CD4-positive, alpha-beta T cell (primary cell): ENCODE data around the gene TMED3. TPM values are rescaled to one million over a fixed set of nuclear protein-coding genes. Genes with fewer than 3 reads are reported as not detected.
A peak's percentile ranks its signal among the peaks of the same experiment; 100 is the strongest.

Source experiments
- ATAC-seq: fragments of 200-7000 bp; cut with Tn5 transposase; one replicate; pipeline ENCODE4 v1.10.0; 2022; ENCODE audit warnings: mild to moderate bottlenecking; ENCODE audit not compliant: poor library complexity
- CTCF ChIA-PET: fragments of 350-600 bp; sonication (Branson Sonifier 250); formaldehyde crosslinking; loops from one replicate; lab custom pipeline; 2021; ENCODE audit warnings: antibody characterized with exemption, inconsistent platforms; lab: Charles Lee
- POLR2A ChIA-PET: fragments of 350-600 bp; sonication (Branson Sonifier 250); formaldehyde crosslinking; loops from one replicate; lab custom pipeline; 2021; ENCODE audit warnings: antibody characterized with exemption, inconsistent platforms; lab: Charles Lee
- DNase-seq, 14 experiments: peaks; one replicate each; pipeline ENCODE4 v3.0.0-alpha.2; 2013 to 2020; ENCODE audit warnings: mixed read lengths in 2 of 14
- H3K27ac ChIP-seq, 2 donors: one replicate each; pipeline versions ENCODE4 v1.5.1 to v1.7.0; 2013; ENCODE audit warnings: low read length in 2 of 2, low read depth in 1 of 2, mild to moderate bottlenecking in 1 of 2
- H3K27me3 ChIP-seq, 2 experiments: 1 replicate in 1 of 2; 2 replicates in 1 of 2; pipeline versions ENCODE4 v1.6.1 to v1.7.0; 2013; ENCODE audit warnings: low read length in 2 of 2, control low read depth in 1 of 2, mild to moderate bottlenecking in 1 of 2, moderate library complexity in 1 of 2; ENCODE audit not compliant: insufficient read depth in 2 of 2, control insufficient read depth in 1 of 2
- H3K36me3 ChIP-seq: one replicate; pipeline ENCODE4 v1.6.1; 2013; ENCODE audit warnings: low read length, control low read depth; ENCODE audit not compliant: insufficient read depth
- H3K4me1 ChIP-seq: one replicate; pipeline ENCODE4 v1.6.1; 2013; ENCODE audit warnings: low read length, control low read depth; ENCODE audit not compliant: insufficient read depth
- H3K4me3 ChIP-seq: one replicate; pipeline ENCODE4 v1.5.1; 2013; ENCODE audit warnings: mild to moderate bottlenecking, low read length, moderate library complexity
- H3K9me3 ChIP-seq, 2 experiments: 1 replicate in 1 of 2; 2 replicates in 1 of 2; pipeline versions ENCODE4 v1.6.1 to v1.7.0; 2013; ENCODE audit warnings: low read length in 2 of 2, mild to moderate bottlenecking in 2 of 2, control low read depth in 1 of 2, moderate library complexity in 1 of 2; ENCODE audit not compliant: control insufficient read depth in 1 of 2, insufficient read depth in 1 of 2
- H3K27ac Mint-ChIP-seq: one replicate; pipeline ENCODE4 v1.8.0; 2020; ENCODE audit warnings: mixed read lengths
- H3K27me3 Mint-ChIP-seq: one replicate; pipeline ENCODE4 v1.8.0; 2021; ENCODE audit warnings: mixed read lengths
- H3K36me3 Mint-ChIP-seq: one replicate; pipeline ENCODE4 v1.8.0; 2021; ENCODE audit warnings: low read depth, mixed read lengths
- H3K4me1 Mint-ChIP-seq: one replicate; pipeline ENCODE4 v1.8.0; 2021; ENCODE audit warnings: low read depth, mixed read lengths
- H3K4me3 Mint-ChIP-seq: one replicate; pipeline ENCODE4 v1.8.0; 2020; ENCODE audit warnings: mild to moderate bottlenecking, mixed read lengths
- H3K9me3 Mint-ChIP-seq: one replicate; pipeline ENCODE4 v1.8.0; 2020; ENCODE audit warnings: mixed read lengths
- intact Hi-C, 2 experiments: fragments of 100-400 bp; cut with DNase I in 1 of 2; cut with micrococcal nuclease in 1 of 2; formaldehyde crosslinking; loops; one replicate each; pipeline versions ENCODE4 v1.15.1 to v1.9.0; 2023 to 2025; cut with DNase I, micrococcal nuclease
- polyA plus RNA-seq, 2 donors: library from polyadenylated mRNA; unstranded; fragments of 120-200 nt; gene quantifications; one replicate each; pipeline ENCODE4 v1.2.1, GENCODE V29; 2013
- total RNA-seq, 174 experiments: library from RNA in 2 of 174; stranded (reverse) in 2 of 174; gene quantifications; one replicate each; pipeline ENCODE4 v1.2.3 and lab custom pipeline; 2021 to 2026
- TF ChIP-seq, protein P1 (sequence below): fragments of 200-600 bp; IDR thresholded peaks from one replicate; pipeline ENCODE4 v1.8.0; 2022; ENCODE audit warnings: antibody characterized with exemption, mild to moderate bottlenecking

Gene TMED3
- total RNA-seq (10 to 100 TPM; 12.2 to 12.7 TPM), total RNA-seq (lab: John Stamatoyannopoulos, UW) (10.9 to 90.4 (median 29.0) reads per million in 172 experiments)
- polyA plus RNA-seq (2013, experiment 1 of 2) = 35.4 TPM
- 32.3 TPM for polyA plus RNA-seq (2013, experiment 2 of 2)

DNA sequence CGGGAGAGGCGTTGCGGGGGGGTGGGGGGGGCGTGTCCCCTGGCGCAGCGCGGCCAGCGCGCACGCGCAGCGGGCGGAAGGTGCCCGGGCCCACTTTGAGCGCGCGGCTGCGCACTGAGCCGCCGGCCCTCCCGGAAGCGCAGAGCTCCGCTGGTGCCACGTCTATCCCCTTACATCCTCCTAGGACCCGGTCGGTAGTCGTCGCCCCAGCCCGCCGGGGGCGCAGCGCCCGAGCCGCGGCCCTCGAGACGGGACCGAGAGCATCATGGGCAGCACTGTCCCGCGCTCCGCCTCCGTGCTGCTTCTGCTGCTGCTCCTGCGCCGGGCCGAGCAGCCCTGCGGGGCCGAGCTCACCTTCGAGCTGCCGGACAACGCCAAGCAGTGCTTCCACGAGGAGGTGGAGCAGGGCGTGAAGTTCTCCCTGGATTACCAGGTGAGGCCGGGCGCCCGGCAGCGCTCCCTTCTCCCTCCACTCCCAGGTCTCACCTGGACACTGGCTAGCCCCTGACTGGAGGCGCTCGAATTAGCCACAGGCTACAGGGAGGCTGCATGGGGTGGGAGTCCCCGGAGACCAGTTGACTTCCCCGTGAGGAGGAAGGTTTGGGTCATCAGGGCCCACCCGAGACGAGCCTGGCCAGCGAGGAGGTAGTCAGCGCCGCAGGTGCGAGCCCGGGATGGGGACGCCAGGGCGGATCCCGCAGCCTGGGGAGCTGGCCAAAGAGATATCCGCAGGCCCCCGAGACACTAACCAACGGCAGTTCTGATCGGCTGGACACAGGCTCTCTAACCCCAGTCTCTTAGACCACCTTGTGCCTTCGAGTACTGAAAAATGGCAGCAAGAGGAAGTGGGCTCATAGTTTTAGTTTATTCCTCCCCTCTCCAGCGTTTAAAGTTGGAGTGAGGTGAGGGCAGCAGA, at the start of gene TMED3:
TSS of gene TMED3 (plus strand) at position 128 of the 916 bp plus-strand sequence. CDS start at position 266, 138 bp downstream.
- H3K9me3 Mint-ChIP-seq = no peaks in the 10 kb centered on the region
- ChIA-PET POLR2A (interaction anchor here (0.5 to 1.2 kb wide), 3 partner anchors 10 to 542 kb away, joined by 3 to 4 read pairs (median 4); no protein-coding TSS in a partner anchor), CTCF (no interaction called here)
- ATAC-seq = peak; percentile 92
- TF ChIP-seq, protein P1, sequence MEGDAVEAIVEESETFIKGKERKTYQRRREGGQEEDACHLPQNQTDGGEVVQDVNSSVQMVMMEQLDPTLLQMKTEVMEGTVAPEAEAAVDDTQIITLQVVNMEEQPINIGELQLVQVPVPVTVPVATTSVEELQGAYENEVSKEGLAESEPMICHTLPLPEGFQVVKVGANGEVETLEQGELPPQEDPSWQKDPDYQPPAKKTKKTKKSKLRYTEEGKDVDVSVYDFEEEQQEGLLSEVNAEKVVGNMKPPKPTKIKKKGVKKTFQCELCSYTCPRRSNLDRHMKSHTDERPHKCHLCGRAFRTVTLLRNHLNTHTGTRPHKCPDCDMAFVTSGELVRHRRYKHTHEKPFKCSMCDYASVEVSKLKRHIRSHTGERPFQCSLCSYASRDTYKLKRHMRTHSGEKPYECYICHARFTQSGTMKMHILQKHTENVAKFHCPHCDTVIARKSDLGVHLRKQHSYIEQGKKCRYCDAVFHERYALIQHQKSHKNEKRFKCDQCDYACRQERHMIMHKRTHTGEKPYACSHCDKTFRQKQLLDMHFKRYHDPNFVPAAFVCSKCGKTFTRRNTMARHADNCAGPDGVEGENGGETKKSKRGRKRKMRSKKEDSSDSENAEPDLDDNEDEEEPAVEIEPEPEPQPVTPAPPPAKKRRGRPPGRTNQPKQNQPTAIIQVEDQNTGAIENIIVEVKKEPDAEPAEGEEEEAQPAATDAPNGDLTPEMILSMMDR = peak; percentile 24
- intact Hi-C loops = loop anchor here in 1 of 2 experiments (5.0 kb wide), 1 partner anchor 841 kb away; the partner anchor contains the start of gene FAH
- Histone ChIP-seq H3K27me3 (peaks cover 0 to 3% of the 10 kb centered on the region in 2 experiments), H3K36me3 (peaks cover 29% of the 10 kb centered on the region), H3K9me3 (no peaks in the 10 kb centered on the region), H3K4me3 (peak within 1 kb of the TSS; percentile 95), H3K27ac (no peak within 1 kb of the TSS), H3K4me1 (peaks cover 25% of the 10 kb centered on the region)
- peaks cover 49% of the 10 kb centered on the region for H3K36me3 Mint-ChIP-seq
- peaks cover 9% of the 10 kb centered on the region for H3K27me3 Mint-ChIP-seq
- H3K4me3 Mint-ChIP-seq = peak within 1 kb of the TSS; percentile 97
- peak; percentile 52 to 92 (median 74) for DNase-seq
- H3K4me1 Mint-ChIP-seq = peaks cover 43% of the 10 kb centered on the region
- no peak within 1 kb of the TSS for H3K27ac Mint-ChIP-seq

DNA sequence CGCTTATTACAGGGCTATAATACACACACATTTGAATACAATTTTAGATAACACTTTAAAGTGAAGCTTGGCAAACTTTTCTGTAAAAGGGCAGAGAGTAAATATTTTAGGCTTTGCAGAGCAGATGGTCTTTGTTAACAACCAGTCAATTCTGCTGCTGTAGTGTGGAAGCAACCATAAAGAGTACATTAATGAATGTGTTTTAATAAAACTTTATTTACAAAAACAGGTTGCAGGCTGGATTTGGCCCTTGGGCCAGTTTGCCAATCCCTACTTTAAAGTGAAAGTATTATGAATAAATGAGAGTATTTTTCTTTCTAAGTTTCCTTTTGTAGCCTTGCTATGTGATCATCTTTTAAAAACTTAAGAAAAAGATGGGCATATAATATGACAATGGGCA, 49.1 kb upstream of the TMED3 start:
- POLR2A ChIA-PET = no interaction called here
- DNase-seq = no peak
- TF ChIP-seq, protein P1 = no peak

DNA sequence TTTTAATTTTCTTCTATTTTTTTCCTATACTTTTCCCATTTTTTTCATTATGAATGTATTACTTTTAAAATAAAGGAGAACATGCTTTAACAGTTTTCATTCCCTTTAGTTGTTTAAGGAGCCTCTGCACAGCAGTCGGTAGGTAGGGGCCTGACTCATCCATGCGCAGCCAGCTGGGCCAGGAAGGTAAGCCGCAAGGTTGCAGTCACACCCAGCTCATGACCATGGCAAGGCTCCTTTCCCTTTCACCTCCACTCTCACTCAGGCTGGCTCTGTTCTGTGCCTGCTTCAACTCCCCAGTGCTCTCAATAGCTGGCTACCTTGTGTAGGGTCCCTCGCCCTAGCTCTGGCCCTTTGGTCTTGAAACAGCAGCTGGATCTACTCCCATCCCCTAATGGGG, 45.7 kb upstream of the TMED3 start:
- no peaks in the 10 kb centered on the region for H3K36me3 ChIP-seq
- H3K4me3 ChIP-seq = no peak overlapping the region
- no peak overlapping the region for H3K27ac ChIP-seq
- Mint-ChIP-seq H3K27ac (no peak overlapping the region), H3K36me3 (no peaks in the 10 kb centered on the region), H3K4me1 (no peaks in the 10 kb centered on the region), H3K9me3 (no peaks in the 10 kb centered on the region), H3K4me3 (no peak overlapping the region), H3K27me3 (peaks cover 50% of the 10 kb centered on the region)
- DNase-seq (no peak), ATAC-seq (no peak)
- H3K4me1 ChIP-seq = no peaks in the 10 kb centered on the region
- intact Hi-C loops = no loop called here
- TF ChIP-seq, protein P1 = no peak
- H3K9me3 ChIP-seq = no peaks in the 10 kb centered on the region
- ChIA-PET POLR2A (no interaction called here), CTCF (no interaction called here)
- H3K27me3 ChIP-seq = peaks cover 2 to 29% of the 10 kb centered on the region in 2 experiments

More for the DNA sequence above, 49.1 kb upstream of the TMED3 start:
- H3K27me3 ChIP-seq = peaks cover 2 to 11% of the 10 kb centered on the region in 2 experiments
- ATAC-seq = no peak
- no peak overlapping the region for H3K27ac ChIP-seq
- H3K4me3 ChIP-seq = no peak overlapping the region
- no peaks in the 10 kb centered on the region for H3K36me3 ChIP-seq
- H3K27me3 Mint-ChIP-seq = peaks cover 42% of the 10 kb centered on the region
- H3K9me3 Mint-ChIP-seq = peaks cover 3% of the 10 kb centered on the region
- H3K27ac Mint-ChIP-seq = no peak overlapping the region
- no peaks in the 10 kb centered on the region for H3K4me1 ChIP-seq
- H3K4me3 Mint-ChIP-seq = no peak overlapping the region
- no peaks in the 10 kb centered on the region for H3K4me1 Mint-ChIP-seq
- CTCF ChIA-PET = no interaction called here
- H3K9me3 ChIP-seq = no peaks in the 10 kb centered on the region
- H3K36me3 Mint-ChIP-seq = no peaks in the 10 kb centered on the region
- intact Hi-C loops = no loop called here
